ENCODE data around the gene PAN3. TPM values are rescaled to one million over a fixed set of nuclear protein-coding genes. Genes with fewer than 3 reads are reported as not detected.

The PAN3 gene
- total and polyA plus RNA-seq, 2 of the 8 experiments (the other 6 are each of a cell fraction or from before 2014, with no cell fraction given): 12.7 to 39.3 TPM

- TF ChIP-seq, protein P1, sequence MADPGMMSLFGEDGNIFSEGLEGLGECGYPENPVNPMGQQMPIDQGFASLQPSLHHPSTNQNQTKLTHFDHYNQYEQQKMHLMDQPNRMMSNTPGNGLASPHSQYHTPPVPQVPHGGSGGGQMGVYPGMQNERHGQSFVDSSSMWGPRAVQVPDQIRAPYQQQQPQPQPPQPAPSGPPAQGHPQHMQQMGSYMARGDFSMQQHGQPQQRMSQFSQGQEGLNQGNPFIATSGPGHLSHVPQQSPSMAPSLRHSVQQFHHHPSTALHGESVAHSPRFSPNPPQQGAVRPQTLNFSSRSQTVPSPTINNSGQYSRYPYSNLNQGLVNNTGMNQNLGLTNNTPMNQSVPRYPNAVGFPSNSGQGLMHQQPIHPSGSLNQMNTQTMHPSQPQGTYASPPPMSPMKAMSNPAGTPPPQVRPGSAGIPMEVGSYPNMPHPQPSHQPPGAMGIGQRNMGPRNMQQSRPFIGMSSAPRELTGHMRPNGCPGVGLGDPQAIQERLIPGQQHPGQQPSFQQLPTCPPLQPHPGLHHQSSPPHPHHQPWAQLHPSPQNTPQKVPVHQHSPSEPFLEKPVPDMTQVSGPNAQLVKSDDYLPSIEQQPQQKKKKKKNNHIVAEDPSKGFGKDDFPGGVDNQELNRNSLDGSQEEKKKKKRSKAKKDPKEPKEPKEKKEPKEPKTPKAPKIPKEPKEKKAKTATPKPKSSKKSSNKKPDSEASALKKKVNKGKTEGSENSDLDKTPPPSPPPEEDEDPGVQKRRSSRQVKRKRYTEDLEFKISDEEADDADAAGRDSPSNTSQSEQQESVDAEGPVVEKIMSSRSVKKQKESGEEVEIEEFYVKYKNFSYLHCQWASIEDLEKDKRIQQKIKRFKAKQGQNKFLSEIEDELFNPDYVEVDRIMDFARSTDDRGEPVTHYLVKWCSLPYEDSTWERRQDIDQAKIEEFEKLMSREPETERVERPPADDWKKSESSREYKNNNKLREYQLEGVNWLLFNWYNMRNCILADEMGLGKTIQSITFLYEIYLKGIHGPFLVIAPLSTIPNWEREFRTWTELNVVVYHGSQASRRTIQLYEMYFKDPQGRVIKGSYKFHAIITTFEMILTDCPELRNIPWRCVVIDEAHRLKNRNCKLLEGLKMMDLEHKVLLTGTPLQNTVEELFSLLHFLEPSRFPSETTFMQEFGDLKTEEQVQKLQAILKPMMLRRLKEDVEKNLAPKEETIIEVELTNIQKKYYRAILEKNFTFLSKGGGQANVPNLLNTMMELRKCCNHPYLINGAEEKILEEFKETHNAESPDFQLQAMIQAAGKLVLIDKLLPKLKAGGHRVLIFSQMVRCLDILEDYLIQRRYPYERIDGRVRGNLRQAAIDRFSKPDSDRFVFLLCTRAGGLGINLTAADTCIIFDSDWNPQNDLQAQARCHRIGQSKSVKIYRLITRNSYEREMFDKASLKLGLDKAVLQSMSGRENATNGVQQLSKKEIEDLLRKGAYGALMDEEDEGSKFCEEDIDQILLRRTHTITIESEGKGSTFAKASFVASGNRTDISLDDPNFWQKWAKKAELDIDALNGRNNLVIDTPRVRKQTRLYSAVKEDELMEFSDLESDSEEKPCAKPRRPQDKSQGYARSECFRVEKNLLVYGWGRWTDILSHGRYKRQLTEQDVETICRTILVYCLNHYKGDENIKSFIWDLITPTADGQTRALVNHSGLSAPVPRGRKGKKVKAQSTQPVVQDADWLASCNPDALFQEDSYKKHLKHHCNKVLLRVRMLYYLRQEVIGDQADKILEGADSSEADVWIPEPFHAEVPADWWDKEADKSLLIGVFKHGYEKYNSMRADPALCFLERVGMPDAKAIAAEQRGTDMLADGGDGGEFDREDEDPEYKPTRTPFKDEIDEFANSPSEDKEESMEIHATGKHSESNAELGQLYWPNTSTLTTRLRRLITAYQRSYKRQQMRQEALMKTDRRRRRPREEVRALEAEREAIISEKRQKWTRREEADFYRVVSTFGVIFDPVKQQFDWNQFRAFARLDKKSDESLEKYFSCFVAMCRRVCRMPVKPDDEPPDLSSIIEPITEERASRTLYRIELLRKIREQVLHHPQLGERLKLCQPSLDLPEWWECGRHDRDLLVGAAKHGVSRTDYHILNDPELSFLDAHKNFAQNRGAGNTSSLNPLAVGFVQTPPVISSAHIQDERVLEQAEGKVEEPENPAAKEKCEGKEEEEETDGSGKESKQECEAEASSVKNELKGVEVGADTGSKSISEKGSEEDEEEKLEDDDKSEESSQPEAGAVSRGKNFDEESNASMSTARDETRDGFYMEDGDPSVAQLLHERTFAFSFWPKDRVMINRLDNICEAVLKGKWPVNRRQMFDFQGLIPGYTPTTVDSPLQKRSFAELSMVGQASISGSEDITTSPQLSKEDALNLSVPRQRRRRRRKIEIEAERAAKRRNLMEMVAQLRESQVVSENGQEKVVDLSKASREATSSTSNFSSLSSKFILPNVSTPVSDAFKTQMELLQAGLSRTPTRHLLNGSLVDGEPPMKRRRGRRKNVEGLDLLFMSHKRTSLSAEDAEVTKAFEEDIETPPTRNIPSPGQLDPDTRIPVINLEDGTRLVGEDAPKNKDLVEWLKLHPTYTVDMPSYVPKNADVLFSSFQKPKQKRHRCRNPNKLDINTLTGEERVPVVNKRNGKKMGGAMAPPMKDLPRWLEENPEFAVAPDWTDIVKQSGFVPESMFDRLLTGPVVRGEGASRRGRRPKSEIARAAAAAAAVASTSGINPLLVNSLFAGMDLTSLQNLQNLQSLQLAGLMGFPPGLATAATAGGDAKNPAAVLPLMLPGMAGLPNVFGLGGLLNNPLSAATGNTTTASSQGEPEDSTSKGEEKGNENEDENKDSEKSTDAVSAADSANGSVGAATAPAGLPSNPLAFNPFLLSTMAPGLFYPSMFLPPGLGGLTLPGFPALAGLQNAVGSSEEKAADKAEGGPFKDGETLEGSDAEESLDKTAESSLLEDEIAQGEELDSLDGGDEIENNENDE (IDR thresholded peaks at IDR 0.05; ENCODE audit: insufficient replicate concordance, low read length): no peak
- TF ChIP-seq PHF8 (conservative IDR thresholded peaks at IDR 0.05; ENCODE audit: low read depth, low read length): no peak
- no peak for TF ChIP-seq BCL11A (IDR thresholded peaks at IDR 0.05; ENCODE audit: low read depth in 2 of 2, low read length in 2 of 2)
- TF ChIP-seq MAFK (IDR thresholded peaks at IDR 0.05; ENCODE audit: low read depth, low read length): no peak
- TF ChIP-seq SIN3A (conservative IDR thresholded peaks at IDR 0.05 in 1 of 2, IDR thresholded peaks at IDR 0.05 in 1 of 2; ENCODE audit: low read depth in 1 of 2, low read length in 2 of 2): no peak
- no peak for TF ChIP-seq RBBP5 (IDR thresholded peaks at IDR 0.05; ENCODE audit: borderline replicate concordance, low read depth, low read length)
- no peak for TF ChIP-seq HDAC2 (IDR thresholded peaks at IDR 0.05; ENCODE audit: borderline replicate concordance in 1 of 2, low read depth in 2 of 2, low read length in 2 of 2)
- no peak for TF ChIP-seq POLR2A (IDR thresholded peaks at IDR 0.05; ENCODE audit: control extremely low read depth in 1 of 2, low read depth in 2 of 2, low read length in 2 of 2)
- no peak for TF ChIP-seq GABPA (IDR thresholded peaks at IDR 0.05; ENCODE audit: borderline replicate concordance, insufficient read depth, low read length)
- TF ChIP-seq TEAD4 (IDR thresholded peaks at IDR 0.05; ENCODE audit: low read depth, low read length): no peak
- no peak for TF ChIP-seq SAP30 (IDR thresholded peaks at IDR 0.05; ENCODE audit: insufficient read depth, insufficient replicate concordance, low read length)
Observed at GRCh38 chr13:28338742-28339141, 200.4 kb downstream of the PAN3 start (continued).
